Type B pancreatic cell (in vitro differentiated cells): ENCODE measurements around the gene ESD. TPM values are rescaled to one million over a fixed set of nuclear protein-coding genes. Genes with fewer than 3 reads are reported as not detected.
"Not testable (repeated sequence)": the region's sequence is repeated elsewhere in the genome, so short reads cannot be mapped to it uniquely, and the experiment has no call there.

Experiments
- DNase-seq: peaks from one replicate; pipeline ENCODE4 v3.0.0; 2021; ENCODE audit warnings: mixed read lengths; ENCODE audit not compliant: unreplicated experiment; ENCODE audit errors: extremely low spot score
- H3K27ac Mint-ChIP-seq: 2 replicates; pipeline ENCODE4 v1.8.0; 2021; ENCODE audit warnings: mild to moderate bottlenecking, mixed read lengths
- H3K27me3 Mint-ChIP-seq: 2 replicates; pipeline ENCODE4 v1.8.0; 2021; ENCODE audit warnings: mixed read lengths
- H3K36me3 Mint-ChIP-seq: 2 replicates; pipeline ENCODE4 v1.8.0; 2021; ENCODE audit warnings: mixed read lengths
- H3K4me1 Mint-ChIP-seq: one replicate; pipeline ENCODE4 v1.8.0; 2021; ENCODE audit warnings: mixed read lengths; ENCODE audit not compliant: unreplicated experiment
- H3K4me3 Mint-ChIP-seq: 2 replicates; pipeline ENCODE4 v1.8.0; 2021; ENCODE audit warnings: mild to moderate bottlenecking, mixed read lengths
- H3K9me3 Mint-ChIP-seq: 2 replicates; pipeline ENCODE4 v1.8.0; 2021; ENCODE audit warnings: mixed read lengths
- CTCF ChIP-seq: fragments of 200-600 bp; sonication (generic); conservative IDR thresholded peaks from 2 replicates; pipeline ENCODE4 v1.5.0; 2021; ENCODE audit warnings: antibody characterized with exemption, mild to moderate bottlenecking
- total RNA-seq: library from RNA; stranded (reverse); gene quantifications from 2 replicates; pipeline ENCODE4 v1.2.1, GENCODE V29; 2021; ENCODE audit warnings: low replicate concordance

Gene ESD
- total RNA-seq, 1 donor from 2014 or later: 114 TPM

GRCh38 chr13:46759846-46760245 is 37.1 kb downstream of the ESD start:
- Mint-ChIP-seq H3K4me1 (peaks cover 4% of the 10 kb centered on the region), H3K27ac (no peak overlapping the region), H3K27me3 (peaks cover 3% of the 10 kb centered on the region), H3K36me3 (no peaks in the 10 kb centered on the region), H3K9me3 (no peaks in the 10 kb centered on the region), H3K4me3 (no peak overlapping the region)
- DNase-seq: no peak
- TF ChIP-seq CTCF: no peak

- Mint-ChIP-seq H3K27me3 (peaks cover 3% of the 10 kb centered on the region), H3K4me1 (no peaks in the 10 kb centered on the region), H3K27ac (no peak overlapping the region), H3K36me3 (no peaks in the 10 kb centered on the region), H3K4me3 (no peak overlapping the region), H3K9me3 (no peaks in the 10 kb centered on the region)
- no peak for TF ChIP-seq CTCF
- no peak for DNase-seq
These were observed 39.3 kb downstream of the ESD start for GRCh38 chr13:46757640-46758039.

- Mint-ChIP-seq H3K4me3 (no peak overlapping the region), H3K9me3 (no peaks in the 10 kb centered on the region), H3K27ac (no peak overlapping the region), H3K36me3 (no peaks in the 10 kb centered on the region), H3K4me1 (no peaks in the 10 kb centered on the region), H3K27me3 (peaks cover 3% of the 10 kb centered on the region)
- TF ChIP-seq CTCF: no peak
- DNase-seq: no peak
These were observed 40.0 kb downstream of the ESD start for GRCh38 chr13:46756977-46757376.

- H3K36me3 Mint-ChIP-seq, H3K4me3 Mint-ChIP-seq, DNase-seq, H3K9me3 Mint-ChIP-seq, H3K27ac Mint-ChIP-seq, H3K4me1 Mint-ChIP-seq, H3K27me3 Mint-ChIP-seq: not testable (repeated sequence)
These were observed 41.5 kb downstream of the ESD start for GRCh38 chr13:46755508-46755907.

GRCh38 chr13:46754812-46755211 is 42.1 kb downstream of the ESD start:
- Mint-ChIP-seq H3K27ac (no peak overlapping the region), H3K36me3 (peaks cover 10% of the 10 kb centered on the region), H3K27me3 (peaks cover 3% of the 10 kb centered on the region), H3K9me3 (no peaks in the 10 kb centered on the region), H3K4me3 (no peak overlapping the region), H3K4me1 (no peaks in the 10 kb centered on the region)
- no peak for TF ChIP-seq CTCF
- DNase-seq: no peak

GRCh38 chr13:46753917-46754316 is 43.0 kb downstream of the ESD start:
- no peak overlapping the region for H3K4me3 Mint-ChIP-seq

More at GRCh38 chr13:46753917-46754316, 43.0 kb downstream of the ESD start:
- Mint-ChIP-seq H3K9me3 (no peaks in the 10 kb centered on the region), H3K27ac (no peak overlapping the region), H3K36me3 (peaks cover 13% of the 10 kb centered on the region), H3K4me1 (no peaks in the 10 kb centered on the region), H3K27me3 (peaks cover 3% of the 10 kb centered on the region)
- no peak for DNase-seq
- no peak for TF ChIP-seq CTCF
